SK-N-DZ (cell line): ENCODE results near the gene CMSS1.

ENCODE experiments used
- DNase-seq: peaks from one replicate; pipeline ENCODE4 v3.0.0-alpha.2; 2015; ENCODE audit warnings: low spot score

Gene CMSS1

GRCh38 chr3:100140976-100141375 is 323.3 kb downstream of the CMSS1 start:
- DNase-seq, result no peak

DNA sequence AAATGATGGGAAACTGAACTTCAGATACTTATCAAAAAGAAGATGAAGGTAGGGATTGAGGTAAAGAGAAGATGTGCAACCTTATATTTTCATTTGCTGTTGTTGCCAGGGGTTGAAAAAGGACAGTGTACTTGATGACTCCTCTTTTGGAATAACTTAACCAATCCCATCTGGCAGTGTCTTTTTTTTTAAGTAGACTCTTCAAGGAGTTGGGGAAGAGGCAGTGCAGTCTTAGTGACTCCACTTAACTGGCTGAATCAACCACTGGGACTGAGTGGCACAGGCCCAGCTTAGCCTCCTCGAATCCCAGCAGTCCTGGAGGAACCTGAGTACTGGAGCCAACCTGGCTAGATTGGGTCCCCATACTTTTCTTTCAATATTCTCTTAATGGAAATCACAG is 323.9 kb downstream of the CMSS1 start:
- no peak for DNase-seq

GRCh38 chr3:100144255-100144866 is 326.7 kb downstream of the CMSS1 start:
- no peak for DNase-seq

DNA sequence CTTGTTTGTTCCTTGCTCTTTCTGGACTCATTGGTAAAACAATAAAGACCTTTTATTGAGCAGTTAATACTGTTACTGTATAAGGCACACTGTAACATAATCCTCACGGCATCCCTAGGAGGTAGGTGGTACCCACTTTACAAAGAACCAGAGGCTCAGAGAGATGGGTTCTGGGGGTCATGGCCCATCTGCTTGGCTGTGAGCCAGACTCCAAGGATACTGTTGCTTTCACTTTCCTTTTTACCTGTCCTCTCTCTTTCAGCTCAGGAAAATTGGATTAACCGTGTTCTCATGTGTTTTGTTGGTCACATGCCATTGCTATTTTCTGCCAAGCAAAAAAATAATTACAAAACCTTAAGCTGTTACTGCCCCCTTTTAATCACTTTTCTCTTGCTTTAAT is 331.5 kb downstream of the CMSS1 start:
- no peak for DNase-seq

DNA sequence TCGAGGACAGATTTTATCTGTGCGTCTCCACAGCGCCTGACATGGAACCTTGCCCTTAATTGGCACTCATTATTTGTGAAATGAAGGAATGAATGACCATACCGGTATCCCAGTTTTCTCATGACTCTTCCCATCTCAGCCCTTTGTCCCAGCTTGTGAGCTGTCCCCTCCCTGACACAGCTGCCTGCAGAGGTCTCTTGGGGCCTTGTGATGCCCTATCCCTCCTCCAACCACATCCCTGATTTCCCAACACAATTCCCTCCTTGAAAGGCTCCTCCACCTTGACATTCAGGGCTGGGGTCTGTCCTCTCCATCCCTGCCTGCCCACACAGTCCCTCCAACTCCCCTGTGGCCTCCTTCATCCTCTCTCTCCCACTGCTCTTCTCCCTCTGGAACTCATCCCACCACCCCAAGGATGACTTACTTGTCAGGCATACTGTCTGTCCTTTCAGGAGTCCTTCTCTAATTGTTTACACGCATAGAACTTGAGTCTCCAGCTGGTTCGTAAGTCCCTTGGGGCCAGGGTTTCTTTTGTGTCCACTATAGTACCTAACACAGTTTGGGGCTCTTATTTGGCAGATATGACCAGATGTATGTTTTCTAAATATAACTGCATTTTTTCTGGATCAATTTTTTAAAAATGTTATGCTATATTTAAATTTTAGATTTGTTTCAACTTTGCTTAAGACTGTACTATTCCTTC is 332.2 kb downstream of the CMSS1 start:
- no peak for DNase-seq

- DNase-seq, result no peak
These were observed 332.8 kb downstream of the CMSS1 start for GRCh38 chr3:100150473-100150872.

DNA sequence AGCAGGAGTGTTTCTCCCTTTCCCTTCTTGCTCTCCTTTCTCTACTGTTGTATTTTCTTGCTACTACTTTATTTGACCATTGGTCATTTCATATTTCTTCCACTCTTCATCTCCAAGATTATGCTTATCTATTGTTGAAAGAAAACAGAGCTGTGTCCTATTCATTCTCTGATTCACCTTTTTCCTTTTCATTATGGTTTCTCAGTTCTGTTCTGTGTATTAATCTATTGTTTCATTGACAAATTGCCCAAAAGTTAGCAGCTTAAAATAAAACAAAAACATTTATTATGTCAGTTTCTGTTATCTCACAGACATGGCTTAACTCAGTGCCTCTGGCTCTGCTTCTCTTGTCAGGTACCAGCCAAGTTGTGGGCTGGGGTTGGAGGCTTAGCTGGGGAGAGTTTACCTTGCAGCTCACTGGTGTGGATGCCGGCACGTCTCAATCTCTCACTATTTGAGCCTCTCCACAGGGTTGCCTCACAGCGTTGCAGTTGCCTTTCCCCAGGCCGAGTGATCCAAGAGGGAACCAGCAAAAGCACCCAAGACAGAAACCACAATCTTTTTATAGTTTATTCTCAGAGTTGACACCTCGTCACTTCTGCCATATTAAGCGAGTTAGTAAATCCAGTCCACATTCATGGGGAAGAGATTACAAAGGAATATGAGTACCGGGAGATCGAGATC is 333.5 kb downstream of the CMSS1 start:
- no peak for DNase-seq

GRCh38 chr3:100154171-100154570 is 336.5 kb downstream of the CMSS1 start:
- no peak for DNase-seq

DNA sequence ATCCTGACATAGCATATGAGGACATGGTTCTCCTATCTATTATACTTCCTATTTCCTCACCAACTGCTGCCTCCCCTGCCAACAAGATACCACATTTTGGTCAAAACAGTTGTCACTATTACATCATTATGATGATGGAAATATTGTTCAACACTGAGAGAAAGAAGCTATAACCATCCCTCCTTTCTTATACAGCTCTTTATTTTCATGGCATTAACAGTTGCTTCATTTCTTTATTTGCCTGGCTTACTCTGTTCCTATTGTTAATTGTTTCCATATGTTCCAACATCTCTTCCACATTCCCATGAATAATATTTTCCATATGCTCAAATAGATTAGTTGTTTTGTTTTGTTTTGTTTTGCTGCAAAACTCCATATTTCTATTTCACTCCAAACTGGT is 337.5 kb downstream of the CMSS1 start:
- DNase-seq, result no peak

GRCh38 chr3:100155590-100155989 is 337.9 kb downstream of the CMSS1 start:
- DNase-seq, result no peak

DNA sequence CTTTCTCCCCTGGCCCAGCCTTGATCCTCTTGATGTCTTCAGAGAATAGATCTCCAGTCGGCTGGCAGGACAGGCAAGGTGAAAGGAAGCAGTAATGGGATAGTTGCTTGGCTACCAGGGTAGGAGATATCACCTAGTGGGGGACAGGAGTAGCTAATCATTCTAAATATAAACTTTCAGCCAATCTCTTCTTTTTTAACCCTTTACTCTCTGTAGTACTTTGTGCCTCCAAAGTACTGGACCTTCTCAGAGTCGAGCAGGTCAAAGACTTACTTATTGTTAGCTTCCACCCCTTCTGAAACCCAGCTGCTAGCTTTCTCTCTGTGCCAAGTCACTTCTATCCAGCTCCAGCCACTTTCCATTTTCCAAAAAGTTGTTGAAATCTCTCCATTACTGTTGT is 340.0 kb downstream of the CMSS1 start:
- no peak for DNase-seq

- peak; percentile 69 for DNase-seq
These were observed 341.3 kb downstream of the CMSS1 start for GRCh38 chr3:100158918-100159330.

DNA sequence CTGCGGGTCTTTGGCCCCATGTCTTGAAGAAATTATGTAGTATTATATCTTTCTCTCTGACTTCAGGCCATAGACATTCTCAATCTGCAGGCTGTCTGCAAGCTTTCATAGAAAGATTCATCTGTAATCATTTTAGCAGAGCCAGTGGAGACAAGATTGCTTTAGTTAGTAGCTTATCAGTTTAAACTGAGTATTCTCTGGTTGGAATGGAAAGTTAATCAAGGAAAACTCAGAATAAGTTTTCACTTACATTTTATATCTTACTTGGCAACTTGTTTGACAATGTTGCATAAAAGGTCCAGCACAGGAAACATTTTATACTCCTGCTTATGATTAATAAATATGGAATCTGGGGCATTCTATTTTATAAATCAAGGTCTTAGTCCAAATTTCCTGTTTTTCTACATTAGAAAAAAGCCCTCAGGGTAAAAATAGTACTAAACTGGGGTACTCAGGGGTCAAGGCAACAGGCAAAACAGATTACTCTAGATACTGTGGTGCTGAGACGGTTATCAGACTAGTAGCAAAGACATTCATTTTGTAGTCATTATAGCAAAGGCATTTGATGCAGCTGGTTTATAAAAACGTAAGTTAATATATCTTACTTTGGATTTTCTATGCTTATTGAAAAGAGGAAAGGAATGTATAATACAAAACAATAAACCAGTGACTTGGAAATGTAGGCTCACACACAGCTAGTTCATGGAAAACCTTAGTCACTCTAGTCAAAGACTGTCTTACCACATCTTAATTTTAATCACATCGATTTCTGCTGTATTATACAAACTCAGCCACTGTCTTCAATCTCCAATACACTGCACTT is 341.9 kb downstream of the CMSS1 start:
- peak; percentile 21 for DNase-seq

DNA sequence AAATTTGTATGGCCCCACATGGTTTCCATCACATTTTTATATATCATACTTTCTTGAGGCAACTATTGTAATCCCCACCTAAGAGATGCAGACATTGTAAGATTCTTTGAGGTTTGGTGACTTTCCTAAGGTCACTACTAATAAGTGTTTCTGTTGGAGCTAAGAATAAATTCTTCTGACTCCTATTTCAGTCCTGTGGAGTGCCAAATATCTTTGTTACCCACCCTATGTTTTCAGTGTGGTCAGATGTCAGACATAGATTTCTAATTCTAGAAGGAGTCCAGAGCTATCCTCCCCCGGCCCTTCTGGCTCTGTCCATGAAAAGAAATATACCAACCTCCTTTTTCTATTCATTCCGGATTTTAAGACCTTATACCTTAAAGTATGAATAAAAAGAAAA is 342.9 kb downstream of the CMSS1 start:
- no peak for DNase-seq

GRCh38 chr3:100163787-100164186 is 346.1 kb downstream of the CMSS1 start:
- DNase-seq, result no peak

GRCh38 chr3:100164743-100165142 is 347.1 kb downstream of the CMSS1 start:
- peak; percentile 7 for DNase-seq

DNA sequence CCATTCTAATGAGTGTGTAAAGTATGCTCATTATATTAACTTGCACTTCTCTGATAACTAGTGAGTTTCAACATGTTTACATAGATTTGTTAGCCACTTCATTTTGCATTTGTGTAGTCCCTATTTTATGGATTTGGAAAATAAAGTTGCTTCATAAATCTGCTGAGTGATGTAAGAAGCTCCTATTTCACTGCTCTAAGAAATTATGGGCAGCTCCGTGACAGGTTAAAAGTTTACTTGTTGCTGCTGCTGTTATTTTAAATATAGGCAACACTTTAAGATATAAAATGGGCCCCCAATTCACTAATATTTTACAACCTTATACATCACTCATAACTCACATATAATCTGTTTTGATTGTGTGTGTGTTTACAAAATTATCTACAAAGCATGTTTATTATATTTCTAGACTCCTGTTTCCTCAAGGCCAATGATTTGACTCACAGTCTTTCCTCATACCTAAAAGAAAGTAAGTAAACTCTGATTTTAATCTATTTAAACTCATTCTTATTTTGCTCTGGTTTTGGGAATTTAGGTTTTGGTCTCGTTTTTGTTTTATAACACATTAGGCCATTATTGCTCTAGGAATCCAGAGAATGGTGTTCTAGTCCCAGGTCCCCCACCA is 348.4 kb downstream of the CMSS1 start:
- no peak for DNase-seq

GRCh38 chr3:100169201-100169920 is 351.7 kb downstream of the CMSS1 start:
- DNase-seq, result no peak

DNA sequence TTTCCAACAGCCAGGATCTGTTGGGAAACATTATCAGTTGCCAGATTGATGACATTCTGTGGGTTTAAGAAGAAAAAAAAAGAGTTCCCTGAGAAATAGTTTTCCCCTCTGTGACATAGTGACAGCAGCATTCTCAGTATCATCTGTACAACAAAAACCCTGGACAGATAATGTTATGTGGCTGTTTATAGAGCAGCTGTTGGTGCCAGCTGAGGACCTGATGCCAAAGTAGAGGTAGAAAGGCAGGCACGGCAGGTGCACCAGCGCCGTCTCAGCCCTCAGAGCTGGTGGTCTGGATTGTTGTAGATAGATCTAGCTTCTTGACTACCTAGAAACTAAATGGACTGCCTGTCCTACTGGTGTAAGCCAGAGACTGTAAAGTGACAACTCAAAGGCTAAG is 352.8 kb downstream of the CMSS1 start:
- no peak for DNase-seq

GRCh38 chr3:100171211-100171914 is 353.7 kb downstream of the CMSS1 start:
- DNase-seq, result no peak
